NCI-H2196 treated with DMSO at 0.1 percent for 48 hours (cell line): ENCODE measurements around the gene SACS.
"Not testable (repeated sequence)": the region's sequence is repeated elsewhere in the genome, so short reads cannot be mapped to it uniquely, and the experiment has no call there.

ENCODE experiments used
- DNase-seq: peaks from one replicate; lab custom pipeline; 2025; ENCODE audit not compliant: unreplicated experiment; lab: John Stamatoyannopoulos, UW

The SACS gene

DNA sequence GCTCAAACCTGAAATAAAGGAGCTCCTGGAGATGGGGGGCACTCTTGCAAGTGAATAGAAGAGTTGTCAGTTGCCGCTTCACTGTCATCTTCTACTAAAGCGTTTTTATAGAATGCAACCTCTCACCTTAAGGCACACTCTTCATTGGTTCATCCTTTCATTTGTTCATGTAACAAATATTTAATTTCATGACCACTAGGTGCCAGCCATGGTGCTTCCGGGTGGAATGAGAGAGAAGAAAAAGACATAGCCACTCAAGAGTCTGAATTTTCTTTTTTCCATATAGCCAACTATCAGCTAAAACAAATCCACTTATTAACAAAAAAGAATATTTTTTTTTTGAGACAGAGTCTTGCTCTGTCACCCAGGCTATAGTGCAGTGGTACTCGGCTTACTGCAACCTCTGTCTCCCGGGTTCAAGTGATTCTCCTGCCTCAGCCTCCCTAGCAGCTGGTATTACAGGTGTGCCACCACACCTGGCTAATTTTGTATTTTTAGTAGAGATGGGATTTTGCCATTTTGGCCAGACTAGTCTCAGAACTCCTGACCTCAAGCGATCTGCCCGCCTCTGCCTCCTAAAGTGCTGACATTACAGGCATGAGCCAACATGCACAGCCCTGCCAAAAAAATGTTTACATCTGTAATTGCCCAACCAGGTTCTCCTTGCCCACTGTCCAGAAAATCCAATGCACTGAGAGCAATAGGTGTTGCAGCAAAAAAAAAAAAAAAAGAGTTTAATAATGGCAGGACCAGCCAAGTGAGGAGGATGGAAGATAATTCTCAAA lies 22.1 kb upstream of the SACS start:
- no peak for DNase-seq

GRCh38 chr13:23453132-23453531 lies 19.6 kb upstream of the SACS start:
- DNase-seq = no peak

DNA sequence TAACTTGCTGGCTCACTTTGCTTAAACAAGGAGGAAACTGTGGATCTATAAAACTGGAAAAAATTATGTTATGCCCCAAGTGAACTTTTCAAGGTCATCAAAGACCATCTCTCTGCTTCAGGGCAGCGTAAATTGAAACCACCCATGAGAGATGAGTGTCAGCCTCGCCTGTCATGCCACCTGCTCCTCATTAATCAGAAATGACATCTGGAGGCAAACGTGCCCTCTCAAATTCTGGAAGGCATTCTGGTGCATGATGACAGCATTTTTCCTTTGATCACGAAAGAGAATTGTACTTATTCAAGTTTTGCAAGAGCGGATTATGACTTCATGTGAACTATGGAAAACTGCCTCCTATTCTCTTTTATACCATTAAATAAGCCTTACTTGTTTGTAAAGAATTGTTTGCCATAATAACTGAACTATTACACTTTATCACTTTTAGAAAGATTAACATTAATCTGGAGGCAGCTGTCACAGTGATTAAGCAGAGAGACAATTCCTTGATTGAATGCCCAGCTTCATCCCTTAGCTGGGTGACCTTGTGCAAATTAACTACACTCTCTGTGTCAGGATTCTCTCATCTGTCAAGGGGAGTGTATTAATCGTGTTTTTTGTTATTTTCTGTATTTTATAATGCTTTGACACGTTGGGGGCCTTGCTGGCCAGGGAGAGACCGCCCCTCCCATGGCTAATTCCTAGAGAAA lies 17.0 kb upstream of the SACS start:
- DNase-seq = no peak

DNA sequence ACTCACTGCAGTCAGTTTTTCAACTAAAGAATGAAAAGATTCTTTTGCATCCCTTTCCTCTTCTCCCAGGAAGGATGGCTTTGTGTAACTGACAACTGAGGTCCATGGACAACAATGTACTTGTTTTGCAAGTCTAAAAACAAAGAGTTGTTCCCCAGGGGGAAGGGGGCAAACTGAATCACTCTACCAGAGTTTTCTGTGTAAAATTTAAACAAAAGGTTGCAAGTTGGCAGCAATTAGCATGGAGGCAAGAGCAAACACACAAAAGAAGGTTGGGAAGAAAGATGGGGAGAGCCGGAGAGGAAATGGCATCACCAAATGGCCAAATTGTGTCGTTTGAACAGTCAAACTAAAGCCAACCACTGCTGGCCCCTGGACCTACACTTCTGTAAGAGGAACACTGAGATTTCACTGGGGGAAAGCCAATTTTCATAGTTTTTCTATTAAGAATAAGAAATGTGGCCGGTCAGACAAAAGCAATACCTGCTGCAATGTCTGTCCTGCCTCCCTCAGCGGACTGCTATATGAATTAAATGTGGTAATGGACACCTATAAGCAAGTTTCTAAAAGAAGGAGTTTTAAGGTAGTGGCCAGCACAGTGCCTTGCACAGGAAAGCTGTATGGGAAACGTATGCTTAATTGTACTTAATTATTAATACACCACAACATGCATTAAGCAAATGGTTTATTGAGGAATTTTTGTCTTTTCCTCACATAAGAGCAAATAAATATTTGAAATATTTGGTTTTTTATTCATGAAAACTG lies 16.1 kb upstream of the SACS start:
- DNase-seq = no peak

DNA sequence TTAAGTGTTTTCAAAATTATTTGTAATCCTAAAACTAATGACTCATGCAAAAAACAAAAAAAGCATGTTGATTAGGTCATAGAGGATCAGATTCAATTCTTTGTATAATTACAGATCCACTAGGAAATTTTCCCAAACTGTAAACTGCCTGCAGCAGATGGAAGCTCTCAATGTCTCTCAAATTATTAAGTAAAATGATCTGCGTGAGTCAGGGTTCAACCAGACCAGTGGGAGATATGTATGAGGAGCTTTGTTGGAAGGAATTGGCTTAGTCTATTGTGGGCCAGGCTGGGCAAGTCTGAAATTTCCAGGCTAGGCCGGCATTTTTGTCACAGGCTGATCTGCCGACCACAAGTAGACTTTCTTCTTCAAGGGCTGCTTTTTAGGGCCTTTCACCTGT lies 14.4 kb upstream of the SACS start:
- no peak for DNase-seq

DNA sequence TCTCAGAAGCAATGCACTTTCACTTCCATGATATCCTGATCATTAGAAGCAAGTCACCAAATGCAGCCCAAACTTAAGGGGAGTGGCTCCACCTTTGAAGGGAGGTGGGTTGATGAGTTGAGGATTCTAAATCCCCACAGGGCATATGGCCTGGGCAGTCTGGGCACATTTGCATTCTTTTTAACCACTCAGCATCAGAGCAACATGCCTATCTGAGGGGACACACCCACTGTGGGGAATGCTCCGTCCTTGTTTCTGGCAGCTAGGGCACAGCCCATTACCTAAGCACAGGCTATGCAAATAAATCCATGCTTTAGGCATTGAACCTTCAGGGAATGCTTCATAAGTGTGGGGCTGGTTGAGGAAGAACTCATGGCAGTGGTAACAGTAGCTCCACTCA lies 12.3 kb upstream of the SACS start:
- no peak for DNase-seq

GRCh38 chr13:23443878-23444277 lies 10.4 kb upstream of the SACS start:
- DNase-seq = no peak

GRCh38 chr13:23443110-23443509 lies 9.6 kb upstream of the SACS start:
- DNase-seq = no peak

GRCh38 chr13:23440821-23441618 lies 7.5 kb upstream of the SACS start:
- DNase-seq = no peak

DNA sequence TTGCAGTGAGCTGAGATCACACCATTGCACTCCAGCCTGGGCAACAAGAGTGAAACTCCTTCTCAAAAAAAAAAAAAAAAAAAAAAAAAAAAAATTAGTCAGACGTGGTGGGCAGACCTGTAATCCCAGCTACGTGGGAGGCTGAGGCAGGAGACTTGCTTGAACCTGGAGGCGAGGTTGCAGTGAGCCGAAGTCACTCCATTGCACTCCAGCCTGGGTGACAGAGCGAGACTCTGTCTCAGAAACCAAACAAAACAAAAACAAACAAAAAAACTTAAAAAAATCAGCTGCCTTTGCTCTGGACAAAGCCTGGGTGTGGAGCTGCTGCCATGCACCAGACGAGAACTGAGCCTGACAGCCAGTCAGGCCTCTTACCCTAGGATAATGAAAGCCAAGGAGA lies 6.8 kb upstream of the SACS start:
- DNase-seq = not testable (repeated sequence)

DNA sequence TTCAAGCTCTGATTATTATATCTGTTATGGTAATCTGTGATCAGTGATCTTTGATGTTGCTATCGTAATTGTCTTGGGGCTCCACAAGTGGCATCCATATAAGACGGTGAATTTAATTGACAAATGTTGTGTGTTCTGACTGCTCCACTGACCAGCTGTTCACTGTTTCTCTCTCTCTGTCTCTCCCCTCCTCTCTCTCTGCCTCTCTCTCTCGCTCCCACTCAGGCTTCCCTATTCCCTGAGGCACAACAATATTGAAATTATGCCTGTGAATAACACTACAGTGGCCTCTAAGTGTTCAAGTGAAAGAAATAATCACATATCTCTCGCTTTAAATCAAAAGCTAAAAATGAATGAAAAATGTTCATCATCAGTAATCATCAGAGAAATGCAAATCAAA lies 4.4 kb upstream of the SACS start:
- DNase-seq = no peak

DNA sequence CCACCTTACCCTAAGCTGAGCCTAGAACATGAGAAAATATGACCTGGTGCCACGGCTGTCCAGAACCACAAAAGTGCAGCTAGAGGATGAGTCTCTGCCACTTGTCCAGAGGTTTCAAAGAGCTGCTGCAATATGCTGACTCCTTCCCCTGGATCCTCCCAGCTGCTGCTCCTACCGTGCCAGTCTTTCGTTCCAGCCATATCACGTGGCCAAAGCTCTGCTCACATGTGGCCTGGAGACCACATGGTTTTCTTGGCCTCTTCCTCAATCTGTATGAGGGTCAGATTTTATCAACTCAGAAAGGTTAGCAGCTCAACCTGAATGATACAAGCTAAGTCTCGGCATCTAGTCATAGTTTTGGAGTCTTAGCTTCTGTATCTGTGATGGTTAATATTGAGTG lies 3.2 kb upstream of the SACS start:
- DNase-seq = no peak

- no peak for DNase-seq
These were observed 989 bp upstream of the SACS start for GRCh38 chr13:23434491-23434890.

DNA sequence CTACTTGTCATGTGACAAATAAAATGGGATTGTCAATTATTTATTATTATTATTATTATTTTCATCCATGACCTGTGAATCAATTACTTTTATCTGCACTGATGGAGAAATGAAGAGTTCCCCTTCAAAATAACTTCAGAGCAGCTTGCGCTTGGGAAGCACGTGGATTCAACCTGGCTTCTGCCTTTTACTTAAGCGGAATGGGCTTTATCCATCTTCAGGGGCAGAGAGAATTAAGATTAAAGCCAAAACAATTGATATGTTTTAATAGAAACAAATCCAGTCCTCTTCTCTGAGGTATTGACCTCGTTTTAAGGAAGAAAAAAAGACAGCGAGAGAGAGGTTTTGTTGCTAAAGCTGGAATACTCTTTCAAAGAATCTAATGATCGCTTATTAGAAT lies 876 bp downstream of the SACS start:
- no peak for DNase-seq

- no peak for DNase-seq
These were observed 2.8 kb downstream of the SACS start for GRCh38 chr13:23430664-23431063.

- no peak for DNase-seq
These were observed 5.5 kb downstream of the SACS start for GRCh38 chr13:23427881-23428528.

DNA sequence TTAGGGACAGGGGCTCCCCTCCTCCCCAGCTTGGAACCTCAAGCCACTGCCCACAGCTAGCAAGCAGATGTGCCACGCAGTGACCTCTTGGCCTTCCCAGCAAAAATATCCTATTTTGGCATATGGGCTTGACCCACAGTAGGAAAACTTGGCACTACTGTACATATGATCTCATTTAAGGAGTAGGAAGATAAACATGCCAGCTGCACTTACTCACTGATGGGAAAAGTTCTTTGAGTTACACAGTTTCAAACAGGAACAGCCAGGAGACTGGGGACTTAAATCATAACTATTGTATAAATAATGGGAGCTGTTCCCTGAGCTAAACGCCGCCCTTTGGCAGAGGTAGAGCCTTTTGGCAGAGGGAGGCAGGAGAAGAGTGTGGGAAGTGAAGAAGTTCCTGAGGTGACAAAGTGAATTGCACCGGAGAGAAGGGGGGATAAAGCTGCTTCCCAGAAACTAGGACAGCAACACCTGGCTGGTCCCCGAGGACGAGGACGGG lies 6.1 kb downstream of the SACS start:
- no peak for DNase-seq

- no peak for DNase-seq
These were observed 11.9 kb downstream of the SACS start for GRCh38 chr13:23421596-23421995.

DNA sequence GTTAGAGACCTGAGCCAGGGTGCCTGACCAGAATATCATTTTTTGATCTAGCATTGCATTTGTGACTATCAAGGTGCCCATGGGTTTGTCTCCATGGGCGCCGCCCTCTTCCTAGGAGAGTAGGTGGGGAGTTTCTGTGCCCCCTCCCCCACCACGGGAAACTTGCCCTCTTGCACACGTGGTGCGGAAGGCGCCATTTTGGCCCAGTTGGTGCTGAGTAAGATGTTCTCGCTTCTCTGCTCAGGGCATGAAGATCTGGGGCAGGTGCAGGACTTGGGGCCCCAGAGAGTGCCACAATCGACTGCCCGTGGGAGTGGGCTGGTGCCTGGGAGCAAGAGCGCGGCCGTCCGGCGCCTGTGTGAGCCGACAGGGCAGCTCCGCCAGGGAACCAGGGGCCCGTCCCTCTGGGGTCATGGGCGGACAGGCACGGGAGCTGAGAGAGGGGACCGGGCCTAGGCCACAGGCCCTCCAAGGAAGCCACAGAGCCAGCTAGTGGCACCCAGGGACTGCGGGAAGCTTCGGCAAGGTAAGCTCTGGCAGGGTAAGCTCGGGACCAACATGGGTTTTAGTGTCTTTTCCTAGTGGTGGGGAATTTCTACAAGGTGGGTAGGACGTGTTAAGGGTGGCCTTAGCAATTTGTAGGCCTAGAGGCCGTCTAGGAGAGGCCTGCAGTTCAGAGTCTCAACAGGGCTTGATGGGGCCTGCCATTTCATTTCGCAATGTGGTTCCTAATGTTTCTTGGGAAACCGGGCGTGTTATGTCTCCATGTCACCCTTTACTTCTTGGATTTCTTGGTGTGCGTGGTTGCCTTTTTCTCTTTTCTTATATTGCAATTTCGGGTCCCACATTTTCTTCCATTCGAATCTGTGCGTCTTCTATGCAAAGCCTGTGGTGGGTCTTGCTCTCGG lies 14.5 kb downstream of the SACS start:
- no peak for DNase-seq
